Smooth muscle cell (in vitro differentiated cells): ENCODE data around the gene ELOVL2. TPM values are rescaled to one million over a fixed set of nuclear protein-coding genes. Genes with fewer than 3 reads are reported as not detected.

Source experiments
- DNase-seq: peaks from one replicate; lab custom pipeline; 2025; ENCODE audit not compliant: unreplicated experiment; lab: John Stamatoyannopoulos, UW
- H2AFZ ChIP-seq: fragments of 200-600 bp; sonication (generic); 2 replicates; pipeline ENCODE4 v1.6.0; 2016; ENCODE audit warnings: antibody characterized with exemption, low read depth, mild to moderate bottlenecking
- H3F3A ChIP-seq: fragments of 200-600 bp; sonication (generic); 2 replicates; pipeline ENCODE4 v1.6.0; 2017; ENCODE audit warnings: antibody characterized with exemption, low read depth
- H3K27ac ChIP-seq: fragments of 200-600 bp; sonication (generic); 2 replicates; pipeline ENCODE4 v1.5.1; 2016; ENCODE audit warnings: low read depth, mild to moderate bottlenecking
- H3K27me3 ChIP-seq: fragments of 200-600 bp; sonication (generic); 2 replicates; pipeline ENCODE4 v1.6.1; 2016; ENCODE audit warnings: low read depth, mild to moderate bottlenecking
- H3K36me3 ChIP-seq: fragments of 200-600 bp; sonication (generic); 2 replicates; pipeline ENCODE4 v1.5.1; 2016; ENCODE audit warnings: low read depth
- H3K4me1 ChIP-seq: fragments of 200-600 bp; sonication (generic); 2 replicates; pipeline ENCODE4 v1.5.1; 2016; ENCODE audit warnings: low read depth
- H3K4me2 ChIP-seq: fragments of 200-600 bp; sonication (generic); 2 replicates; pipeline ENCODE4 v1.6.0; 2016; ENCODE audit warnings: mild to moderate bottlenecking
- H3K4me3 ChIP-seq: fragments of 200-600 bp; sonication (generic); 2 replicates; pipeline ENCODE4 v1.5.1; 2016; ENCODE audit warnings: mild to moderate bottlenecking
- H3K79me2 ChIP-seq: fragments of 200-600 bp; sonication (generic); 2 replicates; pipeline ENCODE4 v1.6.0; 2016; ENCODE audit warnings: low read depth, mild to moderate bottlenecking
- H3K9ac ChIP-seq: fragments of 200-600 bp; sonication (generic); 2 replicates; pipeline ENCODE4 v1.6.0; 2016; ENCODE audit warnings: low read depth
- H3K9me3 ChIP-seq: fragments of 200-600 bp; sonication (generic); replicated peaks from 2 replicates; pipeline ENCODE4 v1.5.1; 2016; ENCODE audit warnings: low read depth
- H4K20me1 ChIP-seq: fragments of 200-600 bp; sonication (generic); 2 replicates; pipeline ENCODE4 v1.6.0; 2016; ENCODE audit warnings: low read depth
- WGBS: methylation state at CpG from one replicate; pipeline ENCODE4 v1.1.7; 2016; ENCODE audit warnings: low lambda C conversion rate; 5-methylcytosine and 5-hydroxymethylcytosine counted together
- polyA plus RNA-seq: library from polyadenylated mRNA; unstranded; fragments of >200 nt; fragmentation: Nextera tagmentation; extraction: Ambion mirVana; gene quantifications from 2 replicates; pipeline ENCODE4 v1.2.1, GENCODE V29; 2016
- total RNA-seq: library from RNA; depleted of rRNA; stranded (reverse); fragments of >200 nt; gene quantifications from 2 replicates; pipeline ENCODE4 v1.2.3, GENCODE V29; 2014
- TF ChIP-seq, protein P1 (sequence below): fragments of 200-600 bp; sonication (generic); IDR thresholded peaks from 2 replicates; pipeline ENCODE4 v1.5.1; 2017; ENCODE audit warnings: borderline replicate concordance, mild to moderate bottlenecking, antibody characterized with exemption; ENCODE audit not compliant: insufficient read depth, poor library complexity, severe bottlenecking

ELOVL2 gene
- total and polyA plus RNA-seq, 2 experiments from 2014 or later, result 15.9 to 28.9 TPM

DNA sequence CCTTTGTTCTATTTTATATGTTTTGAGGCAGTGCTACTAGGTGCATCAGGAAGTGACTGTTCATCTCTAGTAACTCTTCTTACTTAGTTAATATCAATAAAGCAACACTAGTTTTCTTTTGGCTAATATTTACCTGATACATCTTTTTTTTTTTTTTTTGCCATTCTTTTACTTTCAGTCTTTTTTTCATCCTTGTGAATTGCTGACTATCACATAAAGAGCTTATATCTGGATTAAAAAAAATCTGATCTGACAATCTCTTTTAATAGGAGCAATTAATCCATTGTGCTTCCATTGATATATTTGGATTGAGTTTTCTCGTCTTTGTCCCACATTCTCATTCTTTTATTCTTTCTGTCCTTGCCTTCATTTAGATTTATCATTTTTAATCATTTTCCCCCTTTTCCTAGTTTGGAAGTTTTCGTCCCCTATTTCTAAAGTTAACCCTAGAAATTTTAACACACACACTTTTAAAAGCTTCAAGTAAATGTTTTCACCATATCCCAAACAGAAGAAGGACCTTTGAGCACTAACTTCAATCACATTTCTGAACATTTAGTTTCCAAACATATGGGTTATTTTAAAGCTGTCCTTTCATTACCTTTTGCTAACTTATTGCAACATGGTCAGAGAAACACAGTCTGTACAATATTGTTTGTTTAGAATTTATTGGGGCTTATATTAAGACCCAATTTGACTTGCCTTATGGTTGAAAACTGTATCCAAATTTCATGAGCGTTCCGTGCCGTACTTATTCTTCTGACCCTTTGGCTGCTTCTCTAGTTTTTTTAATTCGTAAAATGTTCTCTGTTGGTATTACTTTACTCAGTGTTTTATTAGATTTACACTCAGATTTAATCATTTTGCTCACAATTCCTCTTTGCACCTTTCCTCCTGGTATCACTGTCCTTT is 94.3 kb downstream of the ELOVL2 start:
- WGBS, result 92% methylated on average over 6 of the region's 6 CpGs
- Histone ChIP-seq H2AFZ (no peak overlapping the region), H3K4me3 (no peak overlapping the region), H3K27me3 (no peaks in the 10 kb centered on the region), H3K27ac (no peak overlapping the region), H3K36me3 (no peaks in the 10 kb centered on the region), H3F3A (no peaks in the 10 kb centered on the region), H3K79me2 (no peaks in the 10 kb centered on the region), H4K20me1 (no peaks in the 10 kb centered on the region), H3K9ac (no peak overlapping the region), H3K4me2 (no peak overlapping the region), H3K4me1 (no peaks in the 10 kb centered on the region), H3K9me3 (no peaks in the 10 kb centered on the region)
- DNase-seq, result no peak
- TF ChIP-seq, protein P1, sequence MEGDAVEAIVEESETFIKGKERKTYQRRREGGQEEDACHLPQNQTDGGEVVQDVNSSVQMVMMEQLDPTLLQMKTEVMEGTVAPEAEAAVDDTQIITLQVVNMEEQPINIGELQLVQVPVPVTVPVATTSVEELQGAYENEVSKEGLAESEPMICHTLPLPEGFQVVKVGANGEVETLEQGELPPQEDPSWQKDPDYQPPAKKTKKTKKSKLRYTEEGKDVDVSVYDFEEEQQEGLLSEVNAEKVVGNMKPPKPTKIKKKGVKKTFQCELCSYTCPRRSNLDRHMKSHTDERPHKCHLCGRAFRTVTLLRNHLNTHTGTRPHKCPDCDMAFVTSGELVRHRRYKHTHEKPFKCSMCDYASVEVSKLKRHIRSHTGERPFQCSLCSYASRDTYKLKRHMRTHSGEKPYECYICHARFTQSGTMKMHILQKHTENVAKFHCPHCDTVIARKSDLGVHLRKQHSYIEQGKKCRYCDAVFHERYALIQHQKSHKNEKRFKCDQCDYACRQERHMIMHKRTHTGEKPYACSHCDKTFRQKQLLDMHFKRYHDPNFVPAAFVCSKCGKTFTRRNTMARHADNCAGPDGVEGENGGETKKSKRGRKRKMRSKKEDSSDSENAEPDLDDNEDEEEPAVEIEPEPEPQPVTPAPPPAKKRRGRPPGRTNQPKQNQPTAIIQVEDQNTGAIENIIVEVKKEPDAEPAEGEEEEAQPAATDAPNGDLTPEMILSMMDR, result no peak

DNA sequence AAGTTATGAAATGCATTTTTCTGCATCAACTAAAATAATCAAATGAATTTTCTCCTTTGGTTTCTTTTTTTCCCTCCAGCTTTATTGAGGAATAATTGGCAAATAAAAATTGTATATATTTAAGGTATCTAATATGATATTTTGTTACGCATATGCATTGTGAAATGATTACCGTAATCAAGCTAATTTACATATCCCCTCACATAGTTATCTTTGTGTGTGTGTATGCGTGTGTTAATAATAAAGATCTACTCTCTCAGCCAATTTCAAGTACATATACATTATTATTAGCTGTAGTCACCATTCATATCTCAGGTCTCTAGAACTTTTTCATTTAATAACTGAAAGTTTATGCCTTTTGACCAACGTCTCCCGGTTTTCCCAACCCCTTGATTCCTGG is 96.1 kb downstream of the ELOVL2 start:
- DNase-seq, result no peak
- no peak overlapping the region for H2AFZ ChIP-seq
- H3K4me1 ChIP-seq, result no peaks in the 10 kb centered on the region
- no peak overlapping the region for H3K4me2 ChIP-seq
- H3K9ac ChIP-seq, result no peak overlapping the region
- no peaks in the 10 kb centered on the region for H4K20me1 ChIP-seq
- TF ChIP-seq, protein P1, result no peak
- H3K27ac ChIP-seq, result no peak overlapping the region
- no peaks in the 10 kb centered on the region for H3K9me3 ChIP-seq
- no peaks in the 10 kb centered on the region for H3K36me3 ChIP-seq
- H3F3A ChIP-seq, result no peaks in the 10 kb centered on the region
- H3K4me3 ChIP-seq, result no peak overlapping the region
- 96% methylated on average over 5 of the region's 5 CpGs for WGBS
- no peaks in the 10 kb centered on the region for H3K27me3 ChIP-seq
- H3K79me2 ChIP-seq, result no peaks in the 10 kb centered on the region

DNA sequence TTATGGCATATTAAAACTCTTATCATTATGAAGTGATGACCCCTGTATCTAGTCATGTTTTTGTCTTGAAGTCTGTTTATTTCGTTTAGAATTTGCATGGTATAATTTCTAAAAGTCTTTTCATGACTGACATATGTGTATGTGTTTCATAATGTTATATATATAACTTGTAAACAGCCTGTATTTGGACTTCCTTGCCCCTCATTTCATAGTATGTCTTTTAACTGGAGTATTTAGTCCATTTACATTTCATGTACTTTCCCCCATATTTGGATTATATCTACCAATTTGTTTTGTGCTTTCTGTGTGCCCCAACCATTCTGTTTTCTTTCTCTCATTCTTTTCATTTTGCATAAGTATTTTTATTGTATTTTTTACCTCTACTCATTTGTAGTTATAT is 98.3 kb downstream of the ELOVL2 start:
- H3K27ac ChIP-seq, result no peak overlapping the region
- no peak for DNase-seq
- 95% methylated on average over 1 of the region's 1 CpG for WGBS
- TF ChIP-seq, protein P1, result no peak
- no peaks in the 10 kb centered on the region for H4K20me1 ChIP-seq
- no peak overlapping the region for H3K4me3 ChIP-seq
- no peaks in the 10 kb centered on the region for H3K79me2 ChIP-seq
- no peaks in the 10 kb centered on the region for H3K9me3 ChIP-seq
- H3K4me2 ChIP-seq, result no peak overlapping the region
- no peaks in the 10 kb centered on the region for H3K36me3 ChIP-seq
- no peaks in the 10 kb centered on the region for H3F3A ChIP-seq
- H3K27me3 ChIP-seq, result no peaks in the 10 kb centered on the region
- no peak overlapping the region for H2AFZ ChIP-seq
- H3K9ac ChIP-seq, result no peak overlapping the region
- no peaks in the 10 kb centered on the region for H3K4me1 ChIP-seq

DNA sequence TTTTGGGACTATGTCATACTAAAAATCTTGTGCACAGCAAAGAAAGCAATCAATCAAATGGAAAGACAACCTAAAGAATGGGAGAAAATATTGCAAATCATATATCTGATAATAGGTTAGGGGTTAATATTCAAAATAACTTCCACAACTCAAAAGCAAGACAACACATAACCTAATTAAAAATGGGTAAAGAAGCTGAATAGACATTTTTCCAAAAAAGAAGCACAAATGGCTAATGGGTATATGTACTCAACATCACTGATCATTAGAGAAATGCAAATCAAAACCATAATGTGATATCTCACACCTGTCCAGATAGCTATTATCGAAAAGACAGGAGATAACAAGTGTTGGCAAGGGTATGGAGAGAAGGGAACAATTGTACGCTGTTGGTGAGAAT is 104.3 kb downstream of the ELOVL2 start:
- Histone ChIP-seq H2AFZ (no peak overlapping the region), H3K27me3 (no peaks in the 10 kb centered on the region), H4K20me1 (no peaks in the 10 kb centered on the region), H3K79me2 (no peaks in the 10 kb centered on the region), H3K27ac (no peak overlapping the region), H3K9ac (no peak overlapping the region), H3K4me2 (no peak overlapping the region), H3K9me3 (no peaks in the 10 kb centered on the region), H3K4me3 (no peak overlapping the region), H3F3A (no peaks in the 10 kb centered on the region), H3K4me1 (no peaks in the 10 kb centered on the region), H3K36me3 (no peaks in the 10 kb centered on the region)
- DNase-seq, result no peak
- TF ChIP-seq, protein P1, result no peak
- WGBS, result 100% methylated on average over 2 of the region's 2 CpGs
